Gastrocnemius medialis (tissue), 4 donors: Measurements from ENCODE around the gene TDRD6. TPM values are rescaled to one million over a fixed set of nuclear protein-coding genes. Genes with fewer than 3 reads are reported as not detected.
"Not testable (repeated sequence)": the region's sequence is repeated elsewhere in the genome, so short reads cannot be mapped to it uniquely, and the experiment has no call there.

Experiments used
- ATAC-seq, 2 donors: fragments of 150-250 bp; one replicate each; pipeline ENCODE4 v1.9.1; 2016
- DNase-seq, 2 donors: peaks; one replicate each; pipeline ENCODE4 v3.0.0-alpha.2; 2019
- H3K27ac ChIP-seq, 4 donors: fragments of 200-600 bp; sonication (generic); 1 replicate in 1 of 4; 2 replicates in 3 of 4; pipeline ENCODE4 v1.5.1; 2016 to 2018; ENCODE audit warnings: mild to moderate bottlenecking in 2 of 4, moderate library complexity in 1 of 4
- H3K27me3 ChIP-seq, 3 donors: fragments of 200-600 bp; sonication (generic) in 2 of 3; 1 replicate in 1 of 3; 2 replicates in 2 of 3; pipeline versions ENCODE4 v1.5.1 to v1.6.0; 2016 to 2019; ENCODE audit warnings: mild to moderate bottlenecking in 1 of 3, moderate library complexity in 1 of 3
- H3K36me3 ChIP-seq, 2 donors: fragments of 200-600 bp; sonication (generic) in 1 of 2; one replicate each; pipeline ENCODE4 v1.5.1; 2017 to 2018
- H3K4me1 ChIP-seq, 2 donors: fragments of 200-600 bp; sonication (generic) in 1 of 2; one replicate each; pipeline ENCODE4 v1.5.1; 2016 to 2017; ENCODE audit warnings: mild to moderate bottlenecking in 2 of 2
- H3K4me3 ChIP-seq, 4 donors: fragments of 200-600 bp; sonication (generic) in 3 of 4; 1 replicate in 1 of 4; 2 replicates in 3 of 4; pipeline ENCODE4 v1.5.1; 2016 to 2019; ENCODE audit warnings: mild to moderate bottlenecking in 2 of 4
- H3K9me3 ChIP-seq, 3 donors: fragments of 200-600 bp; sonication (generic) in 2 of 3; 1 replicate in 1 of 3; 2 replicates in 2 of 3; pipeline ENCODE4 v1.5.1; 2016 to 2019
- POLR2A ChIP-seq, 2 donors: fragments of 450-650 bp; IDR thresholded peaks; one replicate each; pipeline ENCODE4 v1.6.1; 2017; ENCODE audit warnings: antibody characterized with exemption in 2 of 2, mild to moderate bottlenecking in 2 of 2, moderate library complexity in 2 of 2
- in situ Hi-C, 4 donors: fragments of 200-750 bp; cut with MboI; loops; one replicate each; pipeline versions ENCODE4 v1.15.0 to v1.8.0; 2017; ENCODE audit warnings: low sequenced_read_pairs in 4 of 4
- intact Hi-C: fragments of 100-400 bp; cut with DNase I; formaldehyde crosslinking; loops from one replicate; pipeline ENCODE4 v1.15.1; 2023; ENCODE audit warnings: low total_unique reads
- total RNA-seq, 4 donors: library from RNA; depleted of rRNA; stranded (reverse); fragments of >200 nt; gene quantifications; one replicate each; pipeline versions ENCODE4 v1.1.0 to v1.2.3, GENCODE V29; 2016
- TF ChIP-seq, protein P1 (sequence below), 5 experiments: fragments of 450-650 bp in 3 of 5; fragments of 200-600 bp in 2 of 5; sonication (generic) in 2 of 5; IDR thresholded peaks in 4 of 5; conservative IDR thresholded peaks in 1 of 5; 1 replicate in 4 of 5; 2 replicates in 1 of 5; pipeline ENCODE4 v1.5.1; 2016 to 2019; ENCODE audit warnings: antibody characterized with exemption in 5 of 5, mild to moderate bottlenecking in 3 of 5, moderate library complexity in 3 of 5

The TDRD6 gene
- total RNA-seq, 4 donors from 2014 or later, result 0.03 to 1.7 (median 0.07) TPM

DNA sequence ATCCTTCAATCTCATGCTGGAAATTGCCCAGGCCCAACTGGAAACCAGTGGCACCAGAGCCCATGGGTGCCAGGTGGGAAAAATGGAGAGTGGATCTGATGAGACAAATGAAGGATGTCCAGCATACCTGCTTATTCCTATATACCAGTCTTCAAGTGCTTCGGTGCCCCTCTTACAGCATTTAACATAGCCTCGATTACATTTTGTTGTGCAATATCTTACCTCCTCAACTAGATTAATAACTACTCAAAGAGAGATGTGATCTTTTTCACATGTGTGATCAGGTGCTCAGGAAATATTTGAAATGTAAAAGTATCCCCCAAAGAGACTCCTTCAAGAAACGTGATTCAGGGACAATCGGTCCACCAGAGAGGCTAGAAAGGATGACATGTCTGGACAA lies 54.2 kb downstream of the TDRD6 start:
- DNase-seq (no peak), ATAC-seq (no peak)
- H3K9me3 ChIP-seq, result no peaks in the 10 kb centered on the region
- H3K4me3 ChIP-seq, result no peak overlapping the region
- peaks cover 0 to 10% (median 6%) of the 10 kb centered on the region in 3 donors for H3K27me3 ChIP-seq
- in situ Hi-C loops (no loop called here), intact Hi-C loops (no loop called here)
- no peak overlapping the region for H3K27ac ChIP-seq
- H3K4me1 ChIP-seq, result no peaks in the 10 kb centered on the region
- no peak for TF ChIP-seq POLR2A (IDR thresholded peaks at IDR 0.05)
- TF ChIP-seq, protein P1, sequence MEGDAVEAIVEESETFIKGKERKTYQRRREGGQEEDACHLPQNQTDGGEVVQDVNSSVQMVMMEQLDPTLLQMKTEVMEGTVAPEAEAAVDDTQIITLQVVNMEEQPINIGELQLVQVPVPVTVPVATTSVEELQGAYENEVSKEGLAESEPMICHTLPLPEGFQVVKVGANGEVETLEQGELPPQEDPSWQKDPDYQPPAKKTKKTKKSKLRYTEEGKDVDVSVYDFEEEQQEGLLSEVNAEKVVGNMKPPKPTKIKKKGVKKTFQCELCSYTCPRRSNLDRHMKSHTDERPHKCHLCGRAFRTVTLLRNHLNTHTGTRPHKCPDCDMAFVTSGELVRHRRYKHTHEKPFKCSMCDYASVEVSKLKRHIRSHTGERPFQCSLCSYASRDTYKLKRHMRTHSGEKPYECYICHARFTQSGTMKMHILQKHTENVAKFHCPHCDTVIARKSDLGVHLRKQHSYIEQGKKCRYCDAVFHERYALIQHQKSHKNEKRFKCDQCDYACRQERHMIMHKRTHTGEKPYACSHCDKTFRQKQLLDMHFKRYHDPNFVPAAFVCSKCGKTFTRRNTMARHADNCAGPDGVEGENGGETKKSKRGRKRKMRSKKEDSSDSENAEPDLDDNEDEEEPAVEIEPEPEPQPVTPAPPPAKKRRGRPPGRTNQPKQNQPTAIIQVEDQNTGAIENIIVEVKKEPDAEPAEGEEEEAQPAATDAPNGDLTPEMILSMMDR (IDR thresholded peaks at IDR 0.05 in 4 of 5, conservative IDR thresholded peaks at IDR 0.05 in 1 of 5), result no peak
- H3K36me3 ChIP-seq, result no peaks in the 10 kb centered on the region

GRCh38 chr6:46743425-46744158 lies 55.9 kb downstream of the TDRD6 start:
- Histone ChIP-seq H3K4me3 (no peak overlapping the region), H3K9me3 (no peaks in the 10 kb centered on the region), H3K4me1 (no peaks in the 10 kb centered on the region), H3K36me3 (no peaks in the 10 kb centered on the region), H3K27ac (no peak overlapping the region), H3K27me3 (no peaks in the 10 kb centered on the region)
- no peak for TF ChIP-seq POLR2A (IDR thresholded peaks at IDR 0.05)
- TF ChIP-seq, protein P1 (IDR thresholded peaks at IDR 0.05 in 4 of 5, conservative IDR thresholded peaks at IDR 0.05 in 1 of 5), result no peak
- in situ Hi-C loops (no loop called here), intact Hi-C loops (no loop called here)
- ATAC-seq (no peak), DNase-seq (no peak)

GRCh38 chr6:46744159-46744725 lies 56.6 kb downstream of the TDRD6 start:
- intact Hi-C loops, H3K9me3 ChIP-seq, in situ Hi-C loops, H3K4me3 ChIP-seq, H3K27me3 ChIP-seq, DNase-seq, H3K27ac ChIP-seq, H3K4me1 ChIP-seq, H3K36me3 ChIP-seq, ATAC-seq: not testable (repeated sequence)

GRCh38 chr6:46745973-46746372 lies 58.3 kb downstream of the TDRD6 start:
- no peaks in the 10 kb centered on the region for H3K4me1 ChIP-seq
- H3K36me3 ChIP-seq, result no peaks in the 10 kb centered on the region
- TF ChIP-seq, protein P1 (IDR thresholded peaks at IDR 0.05 in 4 of 5, conservative IDR thresholded peaks at IDR 0.05 in 1 of 5), result no peak
- TF ChIP-seq POLR2A (IDR thresholded peaks at IDR 0.05), result no peak
- no peak overlapping the region for H3K4me3 ChIP-seq
- in situ Hi-C loops (no loop called here), intact Hi-C loops (no loop called here)
- no peaks in the 10 kb centered on the region for H3K27me3 ChIP-seq
- no peak for ATAC-seq
- DNase-seq, result no peak
- no peak overlapping the region for H3K27ac ChIP-seq
- H3K9me3 ChIP-seq, result no peaks in the 10 kb centered on the region

GRCh38 chr6:46746696-46747095 lies 59.0 kb downstream of the TDRD6 start, which contains the start of gene ANKRD66:
ANKRD66 (plus strand) TSS chr6:46746933; CDS start chr6:46751949, 5,016 bp downstream.
- TF ChIP-seq POLR2A (IDR thresholded peaks at IDR 0.05), result no peak
- TF ChIP-seq, protein P1 (IDR thresholded peaks at IDR 0.05 in 4 of 5, conservative IDR thresholded peaks at IDR 0.05 in 1 of 5), result no peak
- in situ Hi-C loops (no loop called here), intact Hi-C loops (no loop called here)
- Histone ChIP-seq H3K9me3 (no peaks in the 10 kb centered on the region), H3K4me1 (no peaks in the 10 kb centered on the region), H3K4me3 (no peak within 1 kb of the TSS), H3K27ac (no peak within 1 kb of the TSS), H3K27me3 (no peaks in the 10 kb centered on the region), H3K36me3 (no peaks in the 10 kb centered on the region)
- no peak for DNase-seq
- ATAC-seq, result no peak
